Esophagus mucosa (tissue), 1 donor: Measurements from ENCODE around the gene GPNMB. TPM values are rescaled to one million over a fixed set of nuclear protein-coding genes. Genes with fewer than 3 reads are reported as not detected.
A peak's percentile ranks its signal among the peaks of the same experiment; 100 is the strongest.
"Not testable (repeated sequence)": the region's sequence is repeated elsewhere in the genome, so short reads cannot be mapped to it uniquely, and the experiment has no call there.

Experiments
- ATAC-seq: fragments of 200-7000 bp; cut with Tn5 transposase; one replicate; pipeline ENCODE4 v1.9.1; 2020
- total RNA-seq: library from RNA; stranded (reverse); gene quantifications from one replicate; pipeline ENCODE4 v1.2.4, GENCODE V29; 2023
- donor health status: DM: yes; HTN: yes; CAD: no.

GPNMB gene
- 125 TPM for total RNA-seq

- peak; percentile 93 for ATAC-seq
These were observed at the start of gene GPNMB for GRCh38 chr7:23246555-23246954. Gene GPNMB, plus strand, starts transcription at chr7:23246775. Its CDS starts 83 bp downstream, at chr7:23246858.

DNA sequence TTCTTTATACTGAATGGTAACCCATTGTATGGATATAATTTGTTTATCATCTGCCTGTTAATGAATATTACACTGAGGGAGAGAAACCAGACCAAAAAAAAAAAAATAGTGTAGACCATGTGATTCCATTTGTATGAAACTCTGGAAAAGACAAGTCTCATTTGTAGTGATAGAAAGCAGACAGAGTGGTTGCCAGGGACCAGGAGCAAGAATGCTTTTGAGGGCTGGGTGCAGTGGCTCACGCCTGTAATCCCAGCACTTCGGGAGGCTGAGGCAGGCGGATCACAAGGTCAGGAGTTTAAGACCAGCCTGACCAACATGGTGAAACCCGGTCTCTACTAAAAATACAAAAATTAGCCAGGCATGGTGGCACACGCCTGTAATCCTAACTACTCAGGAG lies 48.8 kb upstream of the GPNMB start:
- ATAC-seq: not testable (repeated sequence)

- no peak for ATAC-seq
These were observed 46.2 kb upstream of the GPNMB start for GRCh38 chr7:23200331-23200730.

- no peak for ATAC-seq
These were observed 42.3 kb upstream of the GPNMB start for GRCh38 chr7:23204241-23204640.

GRCh38 chr7:23205577-23205908 lies 41.0 kb upstream of the GPNMB start:
- ATAC-seq: no peak

- peak; percentile 41 for ATAC-seq
These were observed 40.4 kb upstream of the GPNMB start for GRCh38 chr7:23205909-23206767.

- ATAC-seq: no peak
These were observed 39.6 kb upstream of the GPNMB start for GRCh38 chr7:23207021-23207420.

DNA sequence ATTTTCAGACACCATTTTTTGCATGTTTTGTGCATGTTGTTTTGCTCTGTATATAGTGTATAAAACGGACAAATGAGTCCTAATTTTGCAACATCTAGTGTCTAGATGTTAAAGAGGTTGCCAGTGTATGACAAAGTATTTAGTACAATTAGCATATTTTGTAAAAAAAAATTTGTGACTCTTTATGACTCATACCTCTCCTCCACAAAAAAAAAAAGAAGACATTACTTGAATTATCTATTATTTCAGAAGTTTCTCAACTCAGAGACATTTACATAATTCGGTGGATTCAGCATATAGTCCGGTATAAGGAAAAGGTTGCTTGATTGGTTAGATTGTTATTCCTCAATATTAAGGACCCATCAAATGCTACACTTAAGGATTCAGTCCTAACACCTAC lies 38.7 kb upstream of the GPNMB start:
- ATAC-seq: no peak

DNA sequence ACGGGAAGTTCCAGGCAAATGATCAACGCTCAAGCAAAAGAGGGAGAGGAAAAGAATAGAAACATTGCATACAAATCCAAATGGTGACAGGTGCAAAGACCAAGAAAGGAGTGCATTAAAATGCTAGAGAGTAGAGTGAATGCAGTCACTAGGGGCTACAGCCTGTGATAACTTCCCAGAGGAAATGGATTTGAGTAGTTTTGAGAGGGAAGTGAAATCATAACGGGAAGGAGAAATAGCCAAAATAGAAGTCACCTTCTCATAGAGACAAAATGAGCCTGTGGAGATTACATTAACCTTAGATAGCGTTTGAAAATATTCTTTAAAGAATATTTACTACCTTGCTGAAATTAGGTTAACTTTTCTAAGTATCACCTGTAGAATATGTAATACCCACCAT lies 38.3 kb upstream of the GPNMB start:
- ATAC-seq: no peak

GRCh38 chr7:23210506-23210905 lies 36.1 kb upstream of the GPNMB start:
- no peak for ATAC-seq

- ATAC-seq: no peak
These were observed 35.0 kb upstream of the GPNMB start for GRCh38 chr7:23211589-23211988.

- no peak for ATAC-seq
These were observed 34.2 kb upstream of the GPNMB start for GRCh38 chr7:23212395-23212794.

DNA sequence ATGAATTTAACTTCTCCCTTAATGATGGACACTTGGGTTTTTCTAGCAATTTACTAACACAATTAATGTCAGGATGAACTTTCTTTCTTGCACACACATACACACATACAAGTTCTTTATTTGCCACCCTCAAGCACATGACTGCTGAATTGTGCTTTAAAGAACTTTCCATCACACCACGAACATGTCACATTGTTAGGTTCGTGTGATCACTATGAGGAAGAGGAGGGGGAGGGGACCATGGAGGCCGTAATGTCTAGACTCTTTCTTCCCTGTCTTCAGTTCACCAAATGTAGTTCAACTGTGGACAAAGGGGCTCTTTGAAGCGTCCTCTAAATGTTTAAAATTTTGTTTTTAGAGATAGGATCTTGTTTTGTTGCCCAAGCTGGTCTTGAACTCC lies 33.7 kb upstream of the GPNMB start:
- ATAC-seq: no peak

DNA sequence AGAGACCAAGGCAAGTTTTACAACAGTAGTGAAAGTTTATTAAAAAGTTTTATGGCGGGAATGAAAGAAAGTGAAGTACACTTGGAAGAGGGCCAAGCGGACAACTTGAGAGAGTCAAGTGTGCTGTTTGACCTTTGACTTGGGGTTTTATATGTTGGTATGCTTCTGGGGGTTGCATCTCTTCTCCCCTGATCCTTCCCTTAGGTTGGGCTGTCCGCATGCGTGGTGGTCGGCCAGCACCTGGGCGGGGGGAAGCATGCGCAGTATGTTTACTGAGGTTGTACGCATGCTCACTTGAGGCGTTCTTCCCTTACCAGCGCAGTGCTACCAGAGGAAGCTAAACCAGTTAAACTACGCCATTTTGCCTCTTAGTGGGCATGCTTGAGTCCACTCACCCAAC lies 32.8 kb upstream of the GPNMB start:
- no peak for ATAC-seq

DNA sequence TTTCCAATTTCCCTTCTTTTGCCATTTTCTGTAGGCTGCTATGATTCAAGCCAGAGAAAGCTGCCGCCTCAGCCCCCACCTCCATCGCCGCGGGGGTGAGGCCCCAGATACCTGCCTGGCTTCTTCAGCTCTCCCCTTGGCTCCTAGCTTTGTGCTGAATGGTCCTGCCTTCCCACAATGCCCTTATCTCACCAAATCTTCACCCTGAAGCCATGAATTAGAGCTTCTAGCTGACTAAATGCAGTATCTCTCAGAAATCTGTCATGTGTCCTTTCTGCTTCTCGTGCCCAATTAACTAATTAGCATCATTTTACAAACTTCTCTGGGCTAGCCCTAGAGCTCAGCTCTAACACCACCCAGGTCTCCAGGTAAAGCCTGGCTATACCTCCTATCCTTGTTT lies 32.2 kb upstream of the GPNMB start:
- ATAC-seq: no peak

GRCh38 chr7:23214938-23215337 lies 31.6 kb upstream of the GPNMB start:
- no peak for ATAC-seq

DNA sequence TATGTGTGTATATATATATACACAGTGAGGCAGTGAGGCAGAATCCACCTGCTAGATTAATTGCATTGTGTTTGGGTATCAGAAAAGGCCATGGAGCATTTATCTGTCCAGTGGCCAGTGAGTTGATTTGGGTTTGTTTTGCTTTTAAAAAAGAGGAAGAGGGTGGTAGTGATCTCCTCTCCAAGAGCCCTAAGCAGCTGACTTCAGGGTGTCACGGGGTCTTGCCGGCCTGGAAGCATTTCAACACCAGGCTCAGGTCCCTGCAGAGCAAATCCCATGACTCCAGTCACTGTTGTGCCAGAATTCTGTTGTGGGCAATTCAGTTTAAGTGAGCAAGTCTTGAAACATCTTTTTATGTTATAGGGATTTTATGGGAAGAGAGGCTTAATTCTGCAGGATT lies 30.6 kb upstream of the GPNMB start:
- ATAC-seq: no peak

- ATAC-seq: no peak
These were observed 28.4 kb upstream of the GPNMB start for GRCh38 chr7:23218196-23218595.

DNA sequence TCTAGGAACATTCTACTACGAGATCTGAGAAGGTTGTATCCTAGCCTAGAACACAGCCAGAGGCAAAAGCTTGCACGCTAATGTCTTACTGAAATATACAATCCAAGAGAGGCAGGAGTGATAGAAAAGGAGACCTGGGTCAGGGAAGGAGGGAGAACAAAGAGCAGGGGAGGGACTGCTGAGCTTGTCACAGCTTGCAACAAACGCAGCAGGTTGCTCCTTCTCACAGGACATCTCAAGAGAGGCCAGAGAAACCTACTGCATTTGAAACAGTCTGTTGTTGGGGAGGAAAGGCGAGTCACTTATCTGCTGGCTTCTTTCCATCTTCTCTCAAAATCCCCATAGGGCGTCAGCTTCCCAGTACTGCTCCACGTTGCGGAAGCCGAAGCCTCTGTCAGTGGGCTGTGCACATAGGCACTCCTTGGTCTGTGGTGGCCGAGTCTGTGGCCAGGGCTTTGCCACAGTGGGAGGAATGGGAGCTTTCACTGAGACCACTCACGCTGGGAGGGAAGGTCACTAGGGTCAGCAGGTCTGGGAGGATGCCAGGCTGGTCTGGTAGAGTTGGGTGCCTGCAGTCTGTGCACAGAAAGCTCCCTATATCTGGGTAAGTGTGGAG lies 25.8 kb upstream of the GPNMB start:
- peak; percentile 62 for ATAC-seq

DNA sequence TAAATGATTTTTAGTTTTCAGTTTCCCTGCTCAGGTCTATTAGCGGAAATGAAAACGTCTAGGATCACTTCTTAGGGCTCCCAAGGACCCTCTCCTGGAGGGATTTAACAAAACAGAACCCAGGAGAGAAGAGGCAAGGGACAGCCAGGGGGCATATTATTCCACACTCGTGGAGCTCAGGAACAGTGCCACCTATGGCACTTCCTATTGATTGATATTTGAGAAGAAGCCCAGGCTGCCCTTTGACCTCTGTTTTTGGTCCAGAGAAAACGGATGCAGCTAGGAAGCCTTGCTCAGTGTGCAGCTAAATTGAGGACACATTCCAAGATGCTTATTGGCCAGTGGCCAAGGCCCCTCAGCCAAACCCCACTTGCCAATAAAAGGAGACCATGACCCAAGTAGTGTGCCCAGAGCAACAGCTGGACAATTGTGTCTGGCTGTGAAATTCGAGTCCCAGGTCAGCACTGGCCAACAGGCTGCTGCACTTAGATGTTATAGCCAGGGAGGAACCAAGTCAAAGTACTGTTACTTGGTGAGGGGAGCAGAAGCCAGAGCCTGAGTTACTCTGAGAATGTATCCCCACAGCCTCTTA lies 24.0 kb upstream of the GPNMB start:
- ATAC-seq: no peak

GRCh38 chr7:23224364-23224763 lies 22.2 kb upstream of the GPNMB start:
- not testable (repeated sequence) for ATAC-seq

GRCh38 chr7:23226844-23227450 lies 19.6 kb upstream of the GPNMB start:
- no peak for ATAC-seq

GRCh38 chr7:23228412-23228811 lies 18.2 kb upstream of the GPNMB start:
- no peak for ATAC-seq
